DOHH2 (cell line): Measurements from ENCODE around the gene ARFRP1.

Source experiments
- H3F3A ChIP-seq: fragments of 200-600 bp; sonication (generic), shearing (Covaris generic); 2 replicates; pipeline ENCODE4 v1.6.0; 2016; ENCODE audit warnings: antibody characterized with exemption, mild to moderate bottlenecking; ENCODE audit not compliant: control insufficient read depth, insufficient read depth
- H3K27ac ChIP-seq: fragments of 200-600 bp; sonication (generic); 2 replicates; pipeline ENCODE4 v1.5.1; 2014; ENCODE audit warnings: low read depth, mild to moderate bottlenecking, low read length, moderate library complexity
- H3K27me3 ChIP-seq: fragments of 200-600 bp; sonication (generic); 2 replicates; pipeline ENCODE4 v1.6.1; 2014; ENCODE audit warnings: mild to moderate bottlenecking, low read length, mixed read lengths; ENCODE audit not compliant: control insufficient read depth
- H3K36me3 ChIP-seq: fragments of 200-600 bp; sonication (generic); 2 replicates; pipeline ENCODE4 v1.6.1; 2014; ENCODE audit warnings: mild to moderate bottlenecking, low read length, moderate library complexity, mixed read lengths; ENCODE audit not compliant: control insufficient read depth
- H3K4me1 ChIP-seq: fragments of 200-600 bp; sonication (generic); 2 replicates; pipeline ENCODE4 v1.6.1; 2014; ENCODE audit warnings: mild to moderate bottlenecking, low read length, mixed read lengths; ENCODE audit not compliant: control insufficient read depth
- H3K4me2 ChIP-seq: fragments of 200-600 bp; sonication (generic); 2 replicates; pipeline ENCODE4 v1.6.0; 2014; ENCODE audit warnings: mild to moderate bottlenecking, low read length, moderate library complexity
- H3K4me3 ChIP-seq: fragments of 200-600 bp; sonication (generic); 2 replicates; pipeline ENCODE4 v1.5.1; 2014; ENCODE audit warnings: mild to moderate bottlenecking, low read length, mixed read lengths
- H3K79me2 ChIP-seq: fragments of 200-600 bp; sonication (generic); 2 replicates; pipeline ENCODE4 v1.6.1; 2014; ENCODE audit warnings: mild to moderate bottlenecking, low read length, mixed read lengths; ENCODE audit not compliant: control insufficient read depth
- H3K9me2 ChIP-seq: fragments of 200-600 bp; sonication (generic); replicated peaks from 2 replicates; pipeline ENCODE4 v1.6.1; 2014; ENCODE audit warnings: mild to moderate bottlenecking, low read length, mixed read lengths; ENCODE audit not compliant: control insufficient read depth
- H3K9me3 ChIP-seq: fragments of 200-600 bp; sonication (generic); 2 replicates; pipeline ENCODE4 v1.6.1; 2014; ENCODE audit warnings: antibody characterized with exemption, low read length, mixed read lengths; ENCODE audit not compliant: control insufficient read depth, insufficient read depth
- H4K20me1 ChIP-seq: fragments of 200-600 bp; sonication (generic); 2 replicates; pipeline ENCODE4 v1.6.0; 2014; ENCODE audit warnings: low read depth, mild to moderate bottlenecking, antibody characterized with exemption, low read length, moderate library complexity; ENCODE audit not compliant: control insufficient read depth, insufficient read depth
- EZH2phosphoT487 ChIP-seq: fragments of 200-600 bp; sonication (generic); IDR thresholded peaks from 2 replicates; pipeline ENCODE4 v1.6.1; 2017; ENCODE audit warnings: borderline replicate concordance, mild to moderate bottlenecking, antibody characterized with exemption, low read length, moderate library complexity, mixed read lengths
- TF ChIP-seq, protein P1 (sequence below): fragments of 200-600 bp; sonication (generic); IDR thresholded peaks from one replicate; pipeline ENCODE4 v1.5.1; 2014; ENCODE audit warnings: antibody characterized with exemption, mild to moderate bottlenecking, low read depth, low read length; ENCODE audit not compliant: poor library complexity, severe bottlenecking

Gene ARFRP1

DNA sequence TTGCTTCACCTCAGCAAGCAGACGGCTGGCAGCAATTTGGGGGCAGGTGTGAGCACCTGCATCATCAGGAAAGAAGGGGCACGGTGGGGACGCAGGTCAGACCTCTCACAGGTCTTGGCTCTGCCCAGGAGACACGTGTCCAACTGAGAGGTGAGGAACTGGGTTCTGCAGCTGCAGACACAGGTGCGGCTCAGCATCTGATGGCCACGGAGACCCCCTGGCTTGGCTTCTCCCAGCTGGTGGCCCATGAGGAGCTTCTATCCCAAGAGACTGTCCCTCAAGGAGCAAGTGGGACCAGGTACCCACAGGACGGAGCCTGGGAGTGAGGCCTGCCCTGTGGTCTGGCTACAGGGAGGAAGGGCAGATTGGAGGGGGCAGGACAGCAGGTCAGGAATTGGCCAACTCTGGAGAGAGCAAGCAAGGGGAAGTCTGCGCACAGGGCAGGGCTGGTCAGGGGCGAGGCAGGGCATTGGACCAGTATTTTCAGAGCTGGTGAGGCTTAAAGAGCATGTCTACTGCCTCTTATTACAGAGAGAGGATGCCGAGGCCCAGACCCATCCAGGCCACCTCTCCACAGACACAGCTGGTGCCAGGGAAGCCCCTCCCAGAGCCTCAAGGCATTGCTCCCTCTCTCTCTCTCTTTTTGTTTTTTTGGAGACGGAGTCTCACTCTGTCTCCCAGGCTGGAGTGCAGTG is 58.7 kb downstream of the ARFRP1 start:
- peaks cover 15% of the 10 kb centered on the region for H3K4me1 ChIP-seq
- H3K36me3 ChIP-seq = no peaks in the 10 kb centered on the region
- no peaks in the 10 kb centered on the region for H3K79me2 ChIP-seq
- no peaks in the 10 kb centered on the region; the same call in 1 of the 2 replicates for H4K20me1 ChIP-seq
- H3K4me3 ChIP-seq = no peak overlapping the region
- no peaks in the 10 kb centered on the region for H3F3A ChIP-seq
- peaks cover 16% of the 10 kb centered on the region for H3K27me3 ChIP-seq
- TF ChIP-seq EZH2phosphoT487 = no peak
- TF ChIP-seq, protein P1, sequence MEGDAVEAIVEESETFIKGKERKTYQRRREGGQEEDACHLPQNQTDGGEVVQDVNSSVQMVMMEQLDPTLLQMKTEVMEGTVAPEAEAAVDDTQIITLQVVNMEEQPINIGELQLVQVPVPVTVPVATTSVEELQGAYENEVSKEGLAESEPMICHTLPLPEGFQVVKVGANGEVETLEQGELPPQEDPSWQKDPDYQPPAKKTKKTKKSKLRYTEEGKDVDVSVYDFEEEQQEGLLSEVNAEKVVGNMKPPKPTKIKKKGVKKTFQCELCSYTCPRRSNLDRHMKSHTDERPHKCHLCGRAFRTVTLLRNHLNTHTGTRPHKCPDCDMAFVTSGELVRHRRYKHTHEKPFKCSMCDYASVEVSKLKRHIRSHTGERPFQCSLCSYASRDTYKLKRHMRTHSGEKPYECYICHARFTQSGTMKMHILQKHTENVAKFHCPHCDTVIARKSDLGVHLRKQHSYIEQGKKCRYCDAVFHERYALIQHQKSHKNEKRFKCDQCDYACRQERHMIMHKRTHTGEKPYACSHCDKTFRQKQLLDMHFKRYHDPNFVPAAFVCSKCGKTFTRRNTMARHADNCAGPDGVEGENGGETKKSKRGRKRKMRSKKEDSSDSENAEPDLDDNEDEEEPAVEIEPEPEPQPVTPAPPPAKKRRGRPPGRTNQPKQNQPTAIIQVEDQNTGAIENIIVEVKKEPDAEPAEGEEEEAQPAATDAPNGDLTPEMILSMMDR = no peak
- H3K9me3 ChIP-seq = no peaks in the 10 kb centered on the region
- no peak overlapping the region for H3K4me2 ChIP-seq
- H3K9me2 ChIP-seq = no peaks in the 10 kb centered on the region
- no peak overlapping the region for H3K27ac ChIP-seq
